HepG2 (cell line): ENCODE data around the gene TUBA8. TPM values are rescaled to one million over a fixed set of nuclear protein-coding genes. Genes with fewer than 3 reads are reported as not detected.

Source experiments
- CREB3 ChIP-seq: sonication (generic); formaldehyde crosslinking; IDR thresholded peaks from 2 replicates; pipeline ENCODE4 v1.5.0; 2020; ENCODE audit warnings: missing genetic modification reagents
- FOSL2 ChIP-seq: sonication (generic); formaldehyde crosslinking; IDR thresholded peaks from 2 replicates; pipeline ENCODE4 v1.4.0; 2020; ENCODE audit warnings: missing genetic modification reagents
- PRDM10 ChIP-seq: sonication (generic); formaldehyde crosslinking; IDR thresholded peaks from 2 replicates; pipeline ENCODE4 v1.4.0; 2020; ENCODE audit warnings: low read depth, missing genetic modification reagents
- RFX5 ChIP-seq: IDR thresholded peaks from 2 replicates; pipeline ENCODE4 v1.6.1; 2011; ENCODE audit warnings: low read depth, low read length, improper control_type of control experiment
- SIN3A ChIP-seq: IDR thresholded peaks from 2 replicates; pipeline ENCODE4 v1.6.1; 2011; ENCODE audit warnings: low read depth, mild to moderate bottlenecking, control low read depth, low read length, borderline replicate concordance
- TBX3 ChIP-seq: fragments of 450-650 bp; IDR thresholded peaks from 2 replicates; pipeline ENCODE4 v1.6.1; 2017; ENCODE audit warnings: antibody characterized with exemption, mild to moderate bottlenecking, inconsistent platforms, borderline replicate concordance
- U2AF2 ChIP-seq: fragments of 200-400 bp; formaldehyde crosslinking; IDR thresholded peaks from 2 replicates; pipeline ENCODE4 v1.6.1; 2017; ENCODE audit warnings: low read depth, mild to moderate bottlenecking, low read length
- ZBTB7A ChIP-seq: sonication (generic); formaldehyde crosslinking; IDR thresholded peaks from 2 replicates; pipeline ENCODE4 v1.8.0; 2022; ENCODE audit warnings: mild to moderate bottlenecking, missing genetic modification reagents
- ZNF350 ChIP-seq: sonication (generic); formaldehyde crosslinking; IDR thresholded peaks from 2 replicates; pipeline ENCODE4 v1.4.0; 2020; ENCODE audit warnings: mild to moderate bottlenecking, low read depth, missing genetic modification reagents, borderline replicate concordance
- ZNF512B ChIP-seq: sonication (generic); formaldehyde crosslinking; IDR thresholded peaks from 2 replicates; pipeline ENCODE4 v1.5.1; 2020; ENCODE audit warnings: missing genetic modification reagents, mild to moderate bottlenecking, borderline replicate concordance
- ZNF570 ChIP-seq: sonication (generic); formaldehyde crosslinking; IDR thresholded peaks from 2 replicates; pipeline ENCODE4 v1.4.0; 2020; ENCODE audit warnings: mild to moderate bottlenecking, missing genetic modification reagents, borderline replicate concordance
- ZNF746 ChIP-seq: sonication (generic); formaldehyde crosslinking; IDR thresholded peaks from 2 replicates; pipeline ENCODE4 v1.8.0; 2022; ENCODE audit warnings: mild to moderate bottlenecking, missing genetic modification reagents
- polyA plus RNA-seq, 8 experiments: library from polyadenylated mRNA; depleted of rRNA in 3 of 8; stranded (reverse) in 7 of 8; unstranded in 1 of 8; fragments of >200 nt; fragmentation: Illumina TruSeq in 4 of 8; extraction: Trizol in 4 of 8; gene quantifications; 2 replicates each; pipeline versions ENCODE4 v1.2.1 to v1.2.3, GENCODE V29; 2011 to 2016; ENCODE audit warnings: low read depth in 4 of 8, missing spikeins in 1 of 8, mixed read lengths in 1 of 8; ENCODE audit not compliant: insufficient read depth in 1 of 8
- total RNA-seq, 5 experiments: library from RNA; depleted of rRNA; stranded (reverse); fragments of >200 nt; fragmentation: Illumina TruSeq; extraction: Trizol; gene quantifications; 2 replicates each; pipeline ENCODE4 v1.2.3, GENCODE V29; 2016; ENCODE audit warnings: low read depth in 1 of 5
- TF ChIP-seq, protein P1 (sequence below): sonication (generic); formaldehyde crosslinking; IDR thresholded peaks from 2 replicates; pipeline ENCODE4 v1.5.1; 2020; ENCODE audit warnings: missing genetic modification reagents, mild to moderate bottlenecking, borderline replicate concordance
- TF ChIP-seq, protein P2 (sequence below): sonication (generic); formaldehyde crosslinking; IDR thresholded peaks from 2 replicates; pipeline ENCODE4 v1.4.0; 2020; ENCODE audit warnings: missing genetic modification reagents, borderline replicate concordance

TUBA8 gene
- total and polyA plus RNA-seq, 2 of the 13 experiments (the other 11 are each of a cell fraction or from before 2014, with no cell fraction given) = 0.35 to 0.69 TPM

DNA sequence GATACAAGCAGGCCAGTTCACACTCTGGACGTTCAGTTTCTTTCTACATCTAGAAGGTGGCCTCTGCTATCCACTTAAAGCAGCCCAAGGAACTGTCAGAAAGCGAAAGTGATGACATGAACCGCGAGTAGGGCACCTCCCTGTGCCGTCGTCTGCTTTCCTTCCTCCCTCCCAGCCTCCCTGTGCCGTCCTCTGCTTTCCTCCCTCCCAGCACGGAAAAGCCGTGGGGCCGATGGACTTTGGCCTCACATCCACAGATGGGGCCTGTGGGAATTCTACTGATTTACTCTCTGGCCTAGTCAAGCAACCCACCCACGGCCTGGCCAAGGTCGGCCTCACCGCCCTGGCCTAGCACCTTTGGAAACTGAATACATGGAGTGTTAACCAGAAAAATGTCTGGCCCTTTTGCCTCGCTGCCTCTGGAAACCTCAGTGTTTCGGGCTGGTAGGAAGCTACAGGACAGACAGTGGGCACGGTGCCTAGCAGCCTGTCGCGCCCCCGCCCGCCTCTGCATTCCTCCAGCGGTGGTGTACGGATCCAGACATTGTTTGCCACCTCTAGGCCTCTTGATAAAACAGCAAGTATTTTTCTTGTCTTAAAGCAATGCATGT lies 18.6 kb upstream of the TUBA8 start (continued):
- no peak for TF ChIP-seq CREB3 (CRISPR knock-in tag)
- TF ChIP-seq ZNF746 (CRISPR knock-in tag) = peak; percentile 76; the same call in 1 of the 2 replicates
- TF ChIP-seq TBX3 = no peak
- TF ChIP-seq SIN3A = 0 out of 2 replicates have a peak, but pooled peaks have one; percentile 36
- no peak for TF ChIP-seq RFX5
- TF ChIP-seq, protein P1, sequence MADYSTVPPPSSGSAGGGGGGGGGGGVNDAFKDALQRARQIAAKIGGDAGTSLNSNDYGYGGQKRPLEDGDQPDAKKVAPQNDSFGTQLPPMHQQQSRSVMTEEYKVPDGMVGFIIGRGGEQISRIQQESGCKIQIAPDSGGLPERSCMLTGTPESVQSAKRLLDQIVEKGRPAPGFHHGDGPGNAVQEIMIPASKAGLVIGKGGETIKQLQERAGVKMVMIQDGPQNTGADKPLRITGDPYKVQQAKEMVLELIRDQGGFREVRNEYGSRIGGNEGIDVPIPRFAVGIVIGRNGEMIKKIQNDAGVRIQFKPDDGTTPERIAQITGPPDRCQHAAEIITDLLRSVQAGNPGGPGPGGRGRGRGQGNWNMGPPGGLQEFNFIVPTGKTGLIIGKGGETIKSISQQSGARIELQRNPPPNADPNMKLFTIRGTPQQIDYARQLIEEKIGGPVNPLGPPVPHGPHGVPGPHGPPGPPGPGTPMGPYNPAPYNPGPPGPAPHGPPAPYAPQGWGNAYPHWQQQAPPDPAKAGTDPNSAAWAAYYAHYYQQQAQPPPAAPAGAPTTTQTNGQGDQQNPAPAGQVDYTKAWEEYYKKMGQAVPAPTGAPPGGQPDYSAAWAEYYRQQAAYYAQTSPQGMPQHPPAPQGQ (CRISPR knock-in tag) = no peak
- TF ChIP-seq U2AF2 = 0 out of 2 replicates have a peak, but pooled peaks have one; percentile 20
- peak; percentile 79 for TF ChIP-seq PRDM10 (CRISPR knock-in tag)
- TF ChIP-seq, protein P2, sequence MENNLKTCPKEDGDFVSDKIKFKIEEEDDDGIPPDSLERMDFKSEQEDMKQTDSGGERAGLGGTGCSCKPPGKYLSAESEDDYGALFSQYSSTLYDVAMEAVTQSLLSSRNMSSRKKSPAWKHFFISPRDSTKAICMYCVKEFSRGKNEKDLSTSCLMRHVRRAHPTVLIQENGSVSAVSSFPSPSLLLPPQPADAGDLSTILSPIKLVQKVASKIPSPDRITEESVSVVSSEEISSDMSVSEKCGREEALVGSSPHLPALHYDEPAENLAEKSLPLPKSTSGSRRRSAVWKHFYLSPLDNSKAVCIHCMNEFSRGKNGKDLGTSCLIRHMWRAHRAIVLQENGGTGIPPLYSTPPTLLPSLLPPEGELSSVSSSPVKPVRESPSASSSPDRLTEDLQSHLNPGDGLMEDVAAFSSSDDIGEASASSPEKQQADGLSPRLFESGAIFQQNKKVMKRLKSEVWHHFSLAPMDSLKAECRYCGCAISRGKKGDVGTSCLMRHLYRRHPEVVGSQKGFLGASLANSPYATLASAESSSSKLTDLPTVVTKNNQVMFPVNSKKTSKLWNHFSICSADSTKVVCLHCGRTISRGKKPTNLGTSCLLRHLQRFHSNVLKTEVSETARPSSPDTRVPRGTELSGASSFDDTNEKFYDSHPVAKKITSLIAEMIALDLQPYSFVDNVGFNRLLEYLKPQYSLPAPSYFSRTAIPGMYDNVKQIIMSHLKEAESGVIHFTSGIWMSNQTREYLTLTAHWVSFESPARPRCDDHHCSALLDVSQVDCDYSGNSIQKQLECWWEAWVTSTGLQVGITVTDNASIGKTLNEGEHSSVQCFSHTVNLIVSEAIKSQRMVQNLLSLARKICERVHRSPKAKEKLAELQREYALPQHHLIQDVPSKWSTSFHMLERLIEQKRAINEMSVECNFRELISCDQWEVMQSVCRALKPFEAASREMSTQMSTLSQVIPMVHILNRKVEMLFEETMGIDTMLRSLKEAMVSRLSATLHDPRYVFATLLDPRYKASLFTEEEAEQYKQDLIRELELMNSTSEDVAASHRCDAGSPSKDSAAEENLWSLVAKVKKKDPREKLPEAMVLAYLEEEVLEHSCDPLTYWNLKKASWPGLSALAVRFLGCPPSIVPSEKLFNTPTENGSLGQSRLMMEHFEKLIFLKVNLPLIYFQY (CRISPR knock-in tag) = 0 out of 2 replicates have a peak, but pooled peaks have one; percentile 47
- TF ChIP-seq ZBTB7A = 0 out of 2 replicates have a peak, but pooled peaks have one; percentile 68
- peak; percentile 84; the same call in 1 of the 2 replicates for TF ChIP-seq ZNF350
- TF ChIP-seq ZNF570 (CRISPR knock-in tag) = no peak
- TF ChIP-seq ZNF512B (CRISPR knock-in tag) = peak; percentile 93; the same call in 1 of the 2 replicates
- TF ChIP-seq FOSL2 (CRISPR knock-in tag) = 0 out of 2 replicates have a peak, but pooled peaks have one; percentile 34
